ENCODE data around the gene B4GALT3. TPM values are rescaled to one million over a fixed set of nuclear protein-coding genes. Genes with fewer than 3 reads are reported as not detected.

The B4GALT3 gene
- total RNA-seq, 2 experiments from 2014 or later, result 45.7 to 49.0 TPM

GRCh38 chr1:161192476-161193465, 15.5 kb upstream of the B4GALT3 start:
- peak; percentile 84 for DNase-seq
- Mint-ChIP-seq H3K9me3 (no peaks in the 10 kb centered on the region), H3K4me3 (no peak overlapping the region), H3K27me3 (ENCODE audit: low read depth) (no peaks in the 10 kb centered on the region), H3K36me3 (ENCODE audit: low read depth) (no peaks in the 10 kb centered on the region), H3K4me1 (ENCODE audit: low read depth) (peaks cover 34% of the 10 kb centered on the region), H3K27ac (peak overlapping the region; percentile 51)
- intact Hi-C loops (cut with micrococcal nuclease), result loop anchor here (1.0 kb wide), 4 partner anchors 33 to 190 kb away; no protein-coding TSS in a partner anchor
- CTCF ChIA-PET, result interaction anchor here (0.6 to 4.4 kb wide), 20 partner anchors 10 to 191 kb away, joined by 3 to 69 read pairs (median 6); partner anchors contain the start of genes APOA2, NDUFS2, PPOX and TOMM40L

DNA sequence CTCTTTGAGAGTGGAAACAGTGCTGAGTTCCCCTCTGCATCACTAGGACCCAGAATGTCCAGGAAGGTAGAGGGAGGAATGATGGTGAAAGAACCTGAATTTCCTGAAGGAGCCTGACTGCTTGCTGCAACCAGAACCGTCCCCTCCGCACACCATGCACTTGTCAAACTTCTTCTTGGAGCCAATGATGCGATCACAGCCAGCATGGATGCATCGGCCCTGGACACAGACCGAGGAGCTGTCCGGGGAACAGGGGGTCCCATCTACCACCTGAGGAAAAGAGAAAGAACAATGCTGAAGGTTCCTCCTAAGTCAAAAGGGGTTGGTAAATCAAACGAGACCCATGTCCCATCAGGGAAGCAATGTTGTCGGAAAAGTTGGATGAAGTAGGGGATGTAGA, 14.7 kb upstream of the B4GALT3 start:
- CTCF ChIA-PET, result interaction anchor here (0.6 to 4.4 kb wide), 23 partner anchors 10 to 191 kb away, joined by 3 to 69 read pairs (median 5); partner anchors contain the start of genes APOA2, NDUFS2, PPOX and TOMM40L
- H3K9me3 Mint-ChIP-seq, result no peaks in the 10 kb centered on the region
- no peak overlapping the region for H3K4me3 Mint-ChIP-seq
- no peak for DNase-seq
- no peaks in the 10 kb centered on the region for H3K36me3 Mint-ChIP-seq (ENCODE audit: low read depth)
- H3K27ac Mint-ChIP-seq, result no peak overlapping the region
- no peaks in the 10 kb centered on the region for H3K27me3 Mint-ChIP-seq (ENCODE audit: low read depth)
- intact Hi-C loops (cut with micrococcal nuclease), result loop anchor here (1.0 kb wide), 4 partner anchors 33 to 190 kb away; no protein-coding TSS in a partner anchor
- H3K4me1 Mint-ChIP-seq (ENCODE audit: low read depth), result peaks cover 40% of the 10 kb centered on the region

GRCh38 chr1:161190962-161191521, 13.7 kb upstream of the B4GALT3 start:
- no peaks in the 10 kb centered on the region for H3K36me3 Mint-ChIP-seq (ENCODE audit: low read depth)
- no peaks in the 10 kb centered on the region for H3K27me3 Mint-ChIP-seq (ENCODE audit: low read depth)
- H3K27ac Mint-ChIP-seq, result no peak overlapping the region
- intact Hi-C loops (cut with micrococcal nuclease), result no loop called here
- no peak for DNase-seq
- H3K4me1 Mint-ChIP-seq (ENCODE audit: low read depth), result peaks cover 48% of the 10 kb centered on the region
- no peak overlapping the region for H3K4me3 Mint-ChIP-seq
- CTCF ChIA-PET, result interaction anchor here (0.6 to 4.4 kb wide), 17 partner anchors 9 to 192 kb away, joined by 3 to 69 read pairs (median 5); partner anchors contain the start of genes NDUFS2, PPOX and TOMM40L
- no peaks in the 10 kb centered on the region for H3K9me3 Mint-ChIP-seq

DNA sequence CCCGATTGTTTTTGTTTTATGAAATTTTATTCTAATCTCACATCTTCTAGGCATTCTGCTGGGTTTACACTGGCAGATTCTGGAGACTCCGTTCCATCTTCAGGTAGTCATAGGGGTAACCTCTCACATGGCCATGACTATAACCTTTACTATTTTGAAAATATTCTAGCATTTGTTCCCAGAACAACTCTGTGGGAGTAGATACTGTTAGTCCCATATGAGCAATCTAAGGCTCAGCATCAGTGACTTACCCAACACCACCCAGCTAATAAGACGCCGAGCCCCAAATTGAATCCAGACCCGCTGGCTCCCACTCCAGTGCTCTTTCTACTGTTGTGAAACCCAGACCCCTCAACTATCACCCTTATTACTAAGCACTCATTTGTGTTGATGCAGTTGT, 11.7 kb upstream of the B4GALT3 start:
- Mint-ChIP-seq H3K4me3 (no peak overlapping the region), H3K9me3 (no peaks in the 10 kb centered on the region), H3K36me3 (ENCODE audit: low read depth) (no peaks in the 10 kb centered on the region), H3K27ac (no peak overlapping the region), H3K27me3 (ENCODE audit: low read depth) (no peaks in the 10 kb centered on the region), H3K4me1 (ENCODE audit: low read depth) (peaks cover 53% of the 10 kb centered on the region)
- intact Hi-C loops (cut with micrococcal nuclease), result loop anchor here (10.0 kb wide), 1 partner anchor 556 kb away; the partner anchor contains the start of gene DUSP12
- no peak for DNase-seq
- CTCF ChIA-PET, result interaction anchor here (1.0 kb wide), 1 partner anchor 15 kb away, joined by 5 read pairs; no protein-coding TSS in a partner anchor

DNA sequence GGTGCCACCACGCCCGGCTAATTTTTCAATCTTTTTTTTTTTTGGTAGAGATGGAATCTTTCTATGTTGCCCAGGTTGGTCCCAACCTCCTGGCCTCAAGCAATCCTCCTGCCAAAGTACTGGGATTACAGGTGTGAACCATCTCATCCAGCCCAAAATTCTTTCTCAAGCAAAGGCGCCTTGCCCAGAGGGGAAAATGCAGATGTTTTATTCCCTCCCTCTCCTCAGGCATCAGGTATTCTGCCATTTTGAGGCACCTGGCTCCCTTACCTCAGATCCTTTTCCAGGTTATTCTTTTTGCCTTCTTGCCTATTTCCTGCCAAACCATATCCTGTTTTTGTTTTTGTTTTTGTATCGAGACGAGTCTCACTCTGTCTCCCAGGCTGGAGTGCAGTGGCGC, 11.1 kb upstream of the B4GALT3 start:
- intact Hi-C loops (cut with micrococcal nuclease), result loop anchor here (10.0 kb wide), 1 partner anchor 556 kb away; the partner anchor contains the start of gene DUSP12
- H3K36me3 Mint-ChIP-seq (ENCODE audit: low read depth), result no peaks in the 10 kb centered on the region
- H3K9me3 Mint-ChIP-seq, result no peaks in the 10 kb centered on the region
- H3K4me1 Mint-ChIP-seq (ENCODE audit: low read depth), result peaks cover 59% of the 10 kb centered on the region
- H3K4me3 Mint-ChIP-seq, result no peak overlapping the region
- CTCF ChIA-PET, result interaction anchor here (0.6 to 1.0 kb wide), 4 partner anchors 9 to 249 kb away, joined by 3 to 5 read pairs (median 4); partner anchors contain the start of gene TOMM40L
- no peak for DNase-seq
- peak overlapping the region; percentile 47 for H3K27ac Mint-ChIP-seq
- no peaks in the 10 kb centered on the region for H3K27me3 Mint-ChIP-seq (ENCODE audit: low read depth)

DNA sequence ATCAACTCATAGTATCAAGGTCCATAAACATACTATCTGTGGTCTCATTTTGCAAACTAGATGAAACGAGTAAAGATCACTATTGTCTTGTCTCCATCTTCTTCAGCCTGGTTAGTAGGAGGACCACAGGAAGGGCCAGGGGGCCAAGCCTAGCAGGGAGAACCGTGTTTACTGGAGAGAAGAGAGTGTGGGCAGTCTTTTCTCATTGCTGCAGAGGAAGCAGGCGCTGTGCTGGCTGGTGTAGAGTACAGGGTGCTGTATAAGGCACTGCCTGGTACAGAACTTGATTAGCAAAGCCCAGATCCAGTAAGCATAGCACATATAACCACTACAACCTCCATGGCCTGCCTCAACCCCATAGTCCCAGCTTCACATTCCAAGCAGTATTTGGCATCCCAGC, 10.0 kb upstream of the B4GALT3 start:
- no peak for DNase-seq
- intact Hi-C loops (cut with micrococcal nuclease), result loop anchor here (10.0 kb wide), 1 partner anchor 557 kb away; the partner anchor contains the start of gene DUSP12

DNA sequence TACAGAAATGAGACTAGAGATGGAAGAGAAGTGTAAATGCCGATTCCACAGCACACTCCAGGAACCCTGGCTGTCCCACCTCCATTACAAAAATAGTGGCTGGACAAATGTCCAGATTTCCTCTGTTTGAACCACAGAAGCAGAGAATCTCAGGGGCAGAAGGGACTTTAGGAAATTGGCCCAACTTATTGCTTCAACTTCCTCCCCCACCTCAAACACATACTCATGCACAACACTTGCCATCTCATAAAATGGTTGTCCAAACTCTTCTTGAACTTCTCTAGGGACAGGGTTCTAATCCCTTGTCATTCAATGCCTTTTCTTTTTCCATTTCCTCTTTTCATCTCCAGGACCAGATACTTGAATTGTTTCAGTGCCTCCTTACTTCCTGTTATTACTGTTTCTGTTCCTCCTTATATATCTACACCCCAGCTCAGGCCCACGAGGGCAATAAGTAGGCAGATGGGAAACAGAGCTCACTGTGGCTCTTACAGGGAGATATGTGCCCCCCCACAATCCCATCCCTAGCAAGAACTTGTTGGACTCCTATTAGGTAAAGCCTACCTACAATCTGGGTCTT, 8.5 kb upstream of the B4GALT3 start:
- Mint-ChIP-seq H3K36me3 (ENCODE audit: low read depth) (no peaks in the 10 kb centered on the region), H3K27me3 (ENCODE audit: low read depth) (no peaks in the 10 kb centered on the region), H3K27ac (peak overlapping the region; percentile 94), H3K4me1 (ENCODE audit: low read depth) (peaks cover 73% of the 10 kb centered on the region), H3K9me3 (no peaks in the 10 kb centered on the region), H3K4me3 (peak overlapping the region; percentile 67)
- CTCF ChIA-PET, result interaction anchor here (0.6 to 1.7 kb wide), 8 partner anchors 14 to 196 kb away, joined by 3 to 9 read pairs (median 3); partner anchors contain the start of genes ADAMTS4, PPOX and TOMM40L
- DNase-seq, result peak; percentile 30
- intact Hi-C loops (cut with micrococcal nuclease), result loop anchor here (1.0 to 10.0 kb wide), 5 partner anchors 16 to 559 kb away; partner anchors contain the start of genes DEDD, DUSP12 and NDUFS2

More for the DNA sequence above, 10.0 kb upstream of the B4GALT3 start:
- H3K36me3 Mint-ChIP-seq (ENCODE audit: low read depth), result no peaks in the 10 kb centered on the region
- H3K9me3 Mint-ChIP-seq, result no peaks in the 10 kb centered on the region
- H3K27me3 Mint-ChIP-seq (ENCODE audit: low read depth), result no peaks in the 10 kb centered on the region
- CTCF ChIA-PET, result interaction anchor here (1.3 to 1.7 kb wide), 2 partner anchors 38 to 195 kb away, joined by 8 to 9 read pairs; partner anchors contain the start of gene TOMM40L
- H3K27ac Mint-ChIP-seq, result peak overlapping the region; percentile 94
- no peak overlapping the region for H3K4me3 Mint-ChIP-seq
- peaks cover 60% of the 10 kb centered on the region for H3K4me1 Mint-ChIP-seq (ENCODE audit: low read depth)

GRCh38 chr1:161185282-161185682, 8.0 kb upstream of the B4GALT3 start:
- Mint-ChIP-seq H3K4me3 (peak overlapping the region; percentile 67), H3K9me3 (no peaks in the 10 kb centered on the region), H3K27ac (peak overlapping the region; percentile 94), H3K4me1 (ENCODE audit: low read depth) (peaks cover 78% of the 10 kb centered on the region), H3K27me3 (ENCODE audit: low read depth) (no peaks in the 10 kb centered on the region), H3K36me3 (ENCODE audit: low read depth) (no peaks in the 10 kb centered on the region)
- peak; percentile 94 for DNase-seq
- CTCF ChIA-PET, result interaction anchor here (1.7 kb wide), 1 partner anchor 40 kb away, joined by 9 read pairs; the partner anchor contains the start of gene TOMM40L
- intact Hi-C loops (cut with micrococcal nuclease), result loop anchor here (1.0 to 10.0 kb wide), 5 partner anchors 17 to 560 kb away; partner anchors contain the start of genes DEDD, DUSP12 and NDUFS2

DNA sequence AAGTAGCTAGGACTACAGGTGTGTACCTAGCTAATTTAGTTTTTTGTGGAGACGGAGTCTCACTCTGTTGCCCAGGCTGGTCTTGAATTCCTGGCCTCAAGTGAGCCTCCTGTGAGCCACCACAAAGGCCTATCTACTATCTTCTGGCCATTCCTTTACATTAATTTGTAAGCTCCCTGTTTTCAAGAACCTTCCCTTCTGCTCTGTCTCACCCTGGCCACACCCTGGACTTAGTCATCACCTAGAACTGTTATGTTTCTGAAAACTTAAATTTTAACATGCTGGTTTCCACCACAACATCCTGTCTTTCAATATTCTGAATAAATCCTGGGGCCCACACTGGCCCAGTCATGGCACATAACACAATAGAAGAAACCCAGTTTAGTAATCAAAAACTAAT, 4.9 kb upstream of the B4GALT3 start:
- CTCF ChIA-PET, result interaction anchor here (1.0 to 4.2 kb wide), 13 partner anchors 10 to 535 kb away, joined by 3 to 57 read pairs (median 8); partner anchors contain the start of genes APOA2, NDUFS2, PPOX and SLAMF1
- H3K9me3 Mint-ChIP-seq, result no peaks in the 10 kb centered on the region
- H3K27ac Mint-ChIP-seq, result peak overlapping the region; percentile 97
- no peaks in the 10 kb centered on the region for H3K36me3 Mint-ChIP-seq (ENCODE audit: low read depth)
- H3K4me3 Mint-ChIP-seq, result no peak overlapping the region
- intact Hi-C loops (cut with micrococcal nuclease), result loop anchor here (1.0 to 10.0 kb wide), 4 partner anchors 67 to 563 kb away; partner anchors contain the start of gene DUSP12
- H3K4me1 Mint-ChIP-seq (ENCODE audit: low read depth), result peaks cover 76% of the 10 kb centered on the region
- DNase-seq, result peak; percentile 85
- no peaks in the 10 kb centered on the region for H3K27me3 Mint-ChIP-seq (ENCODE audit: low read depth)

GRCh38 chr1:161180639-161181038, 3.3 kb upstream of the B4GALT3 start:
- CTCF ChIA-PET, result interaction anchor here (1.0 to 4.2 kb wide), 12 partner anchors 11 to 202 kb away, joined by 3 to 57 read pairs (median 8); partner anchors contain the start of genes APOA2, NDUFS2, PPOX and TOMM40L
- no peaks in the 10 kb centered on the region for H3K27me3 Mint-ChIP-seq (ENCODE audit: low read depth)
- peaks cover 2% of the 10 kb centered on the region for H3K36me3 Mint-ChIP-seq (ENCODE audit: low read depth)
- peaks cover 71% of the 10 kb centered on the region for H3K4me1 Mint-ChIP-seq (ENCODE audit: low read depth)
- peak; percentile 49 for DNase-seq
- H3K9me3 Mint-ChIP-seq, result no peaks in the 10 kb centered on the region
- no peak overlapping the region for H3K4me3 Mint-ChIP-seq
- H3K27ac Mint-ChIP-seq, result peak overlapping the region; percentile 66
- intact Hi-C loops (cut with micrococcal nuclease), result loop anchor here (10.0 kb wide), 1 partner anchor 564 kb away; the partner anchor contains the start of gene DUSP12

- intact Hi-C loops (cut with micrococcal nuclease), result loop anchor here (10.0 kb wide), 1 partner anchor 565 kb away; the partner anchor contains the start of gene DUSP12
- H3K27ac Mint-ChIP-seq, result peak overlapping the region; percentile 66
- CTCF ChIA-PET, result interaction anchor here (0.6 to 4.2 kb wide), 7 partner anchors 12 to 203 kb away, joined by 3 to 57 read pairs (median 12); partner anchors contain the start of genes APOA2, NDUFS2, PPOX and TOMM40L
- no peaks in the 10 kb centered on the region for H3K27me3 Mint-ChIP-seq (ENCODE audit: low read depth)
- peaks cover 2% of the 10 kb centered on the region for H3K36me3 Mint-ChIP-seq (ENCODE audit: low read depth)
- no peaks in the 10 kb centered on the region for H3K9me3 Mint-ChIP-seq
- peaks cover 72% of the 10 kb centered on the region for H3K4me1 Mint-ChIP-seq (ENCODE audit: low read depth)
- H3K4me3 Mint-ChIP-seq, result no peak overlapping the region
- no peak for DNase-seq
Measured at GRCh38 chr1:161179698-161180097, 2.4 kb upstream of the B4GALT3 start.

Measured in activated naive CD4-positive, alpha-beta T cell treated with anti-CD3 and anti-CD28 coated beads for 36 hours (primary cell).